Measurements from ENCODE around the gene APOBEC3H. TPM values are rescaled to one million over a fixed set of nuclear protein-coding genes. Genes with fewer than 3 reads are reported as not detected.
"Not testable (repeated sequence)": the region's sequence is repeated elsewhere in the genome, so short reads cannot be mapped to it uniquely, and the experiment has no call there.

Gene APOBEC3H
- total RNA-seq, 1 experiment from 2014 or later = 2.5 TPM

GRCh38 chr22:39055658-39056057, 41.4 kb upstream of the APOBEC3H start:
- H2AFZ ChIP-seq = no peak overlapping the region
- no TSS peak for BruUV-seq (replicated peaks)
- TF ChIP-seq CTCF (conservative IDR thresholded peaks at IDR 0.05) = no peak
- TF ChIP-seq EZH2 (IDR thresholded peaks at IDR 0.05; ENCODE audit: low read depth) = no peak
- H3K4me1 ChIP-seq (replicated peaks; ENCODE audit: insufficient read depth) = peaks cover 21% of the 10 kb centered on the region
- peaks cover 11% of the 10 kb centered on the region; the same call in 1 of the 2 replicates for H3K9me3 ChIP-seq (ENCODE audit: insufficient read depth, low read depth)
- H3K27me3 ChIP-seq (ENCODE audit: insufficient read depth, low read depth) = no peaks in the 10 kb centered on the region
- no peaks in the 10 kb centered on the region for H3K9me2 ChIP-seq (ENCODE audit: insufficient read depth)
- peaks cover 20% of the 10 kb centered on the region for H3F3A ChIP-seq (ENCODE audit: insufficient read depth, low read depth)
- intact Hi-C loops (cut with micrococcal nuclease; ENCODE audit: unreplicated experiment) = no loop called here
- no peaks in the 10 kb centered on the region for H4K20me1 ChIP-seq (ENCODE audit: insufficient read depth)
- H3K4me3 ChIP-seq = no peak overlapping the region
- H3K27ac ChIP-seq = no peak overlapping the region
- ChIA-PET POLR2A (ENCODE audit: unreplicated experiment) (no interaction called here), CTCF (no interaction called here)
- no peak for DNase-seq
- no peaks in the 10 kb centered on the region; the same call in 1 of the 2 replicates for H3K36me3 ChIP-seq (ENCODE audit: low read depth)
- H3K4me2 ChIP-seq = no peak overlapping the region
- H3K79me2 ChIP-seq (ENCODE audit: low read depth) = no peaks in the 10 kb centered on the region

- DNase-seq; H3K9me2 ChIP-seq (ENCODE audit: insufficient read depth); H3K4me2 ChIP-seq; intact Hi-C loops (cut with micrococcal nuclease; ENCODE audit: unreplicated experiment); H4K20me1 ChIP-seq (ENCODE audit: insufficient read depth); POLR2A ChIA-PET (ENCODE audit: unreplicated experiment); BruUV-seq (replicated peaks); H3K27ac ChIP-seq; H3K36me3 ChIP-seq (ENCODE audit: low read depth); H3K4me3 ChIP-seq; H3K27me3 ChIP-seq (ENCODE audit: insufficient read depth, low read depth); H2AFZ ChIP-seq; H3K9me3 ChIP-seq (ENCODE audit: insufficient read depth, low read depth); H3K79me2 ChIP-seq (ENCODE audit: low read depth); CTCF ChIA-PET: not testable (repeated sequence)
- Histone ChIP-seq H3F3A (ENCODE audit: insufficient read depth, low read depth) (peaks cover 25% of the 10 kb centered on the region), H3K4me1 (replicated peaks; ENCODE audit: insufficient read depth) (peaks cover 42% of the 10 kb centered on the region)
These were observed 35.8 kb upstream of the APOBEC3H start for GRCh38 chr22:39061290-39061689.

GRCh38 chr22:39061951-39062350, 35.1 kb upstream of the APOBEC3H start:
- H3K9me2 ChIP-seq (ENCODE audit: insufficient read depth); intact Hi-C loops (cut with micrococcal nuclease; ENCODE audit: unreplicated experiment); H3K4me3 ChIP-seq; H3K9me3 ChIP-seq (ENCODE audit: insufficient read depth, low read depth); CTCF ChIA-PET; H2AFZ ChIP-seq; H3K4me2 ChIP-seq; DNase-seq; POLR2A ChIA-PET (ENCODE audit: unreplicated experiment); H3K36me3 ChIP-seq (ENCODE audit: low read depth); H3K79me2 ChIP-seq (ENCODE audit: low read depth); H3K27me3 ChIP-seq (ENCODE audit: insufficient read depth, low read depth); H3K27ac ChIP-seq; H4K20me1 ChIP-seq (ENCODE audit: insufficient read depth); BruUV-seq (replicated peaks): not testable (repeated sequence)
- H3K4me1 ChIP-seq (replicated peaks; ENCODE audit: insufficient read depth) = peaks cover 48% of the 10 kb centered on the region
- peaks cover 31% of the 10 kb centered on the region for H3F3A ChIP-seq (ENCODE audit: insufficient read depth, low read depth)

GRCh38 chr22:39063904-39064303, 33.1 kb upstream of the APOBEC3H start:
- H3K4me3 ChIP-seq; H3K79me2 ChIP-seq (ENCODE audit: low read depth); H3K36me3 ChIP-seq (ENCODE audit: low read depth); POLR2A ChIA-PET (ENCODE audit: unreplicated experiment); H4K20me1 ChIP-seq (ENCODE audit: insufficient read depth); H3K9me3 ChIP-seq (ENCODE audit: insufficient read depth, low read depth); H2AFZ ChIP-seq; H3K27me3 ChIP-seq (ENCODE audit: insufficient read depth, low read depth); H3K4me2 ChIP-seq; intact Hi-C loops (cut with micrococcal nuclease; ENCODE audit: unreplicated experiment); H3K9me2 ChIP-seq (ENCODE audit: insufficient read depth); BruUV-seq (replicated peaks); DNase-seq: not testable (repeated sequence)
- peak overlapping the region; percentile 99 for H3K27ac ChIP-seq
- H3F3A ChIP-seq (ENCODE audit: insufficient read depth, low read depth) = peaks cover 51% of the 10 kb centered on the region
- CTCF ChIA-PET = interaction anchor here (0.6 kb wide), 1 partner anchor 15 kb away, joined by 3 read pairs; no protein-coding TSS in a partner anchor
- peaks cover 68% of the 10 kb centered on the region for H3K4me1 ChIP-seq (replicated peaks; ENCODE audit: insufficient read depth)
